Prostate gland (tissue), 2 donors: Measurements from ENCODE around the gene GPR148.

Experiments
- CTCF ChIP-seq, 4 experiments: fragments of 200-600 bp in 2 of 4; fragments of 450-650 bp in 2 of 4; sonication (generic) in 2 of 4; IDR thresholded peaks; 1 replicate in 3 of 4; 2 replicates in 1 of 4; pipeline ENCODE4 v1.5.1; 2016 to 2019; ENCODE audit warnings: antibody characterized with exemption in 4 of 4, mild to moderate bottlenecking in 2 of 4, moderate library complexity in 2 of 4
- POLR2A ChIP-seq: fragments of 450-650 bp; IDR thresholded peaks from one replicate; pipeline ENCODE4 v1.6.1; 2016; ENCODE audit warnings: antibody characterized with exemption, mild to moderate bottlenecking
- POLR2AphosphoS5 ChIP-seq: sonication (generic); formaldehyde crosslinking; IDR thresholded peaks from one replicate; pipeline ENCODE4 v1.6.1; 2017; ENCODE audit warnings: antibody characterized with exemption

DNA sequence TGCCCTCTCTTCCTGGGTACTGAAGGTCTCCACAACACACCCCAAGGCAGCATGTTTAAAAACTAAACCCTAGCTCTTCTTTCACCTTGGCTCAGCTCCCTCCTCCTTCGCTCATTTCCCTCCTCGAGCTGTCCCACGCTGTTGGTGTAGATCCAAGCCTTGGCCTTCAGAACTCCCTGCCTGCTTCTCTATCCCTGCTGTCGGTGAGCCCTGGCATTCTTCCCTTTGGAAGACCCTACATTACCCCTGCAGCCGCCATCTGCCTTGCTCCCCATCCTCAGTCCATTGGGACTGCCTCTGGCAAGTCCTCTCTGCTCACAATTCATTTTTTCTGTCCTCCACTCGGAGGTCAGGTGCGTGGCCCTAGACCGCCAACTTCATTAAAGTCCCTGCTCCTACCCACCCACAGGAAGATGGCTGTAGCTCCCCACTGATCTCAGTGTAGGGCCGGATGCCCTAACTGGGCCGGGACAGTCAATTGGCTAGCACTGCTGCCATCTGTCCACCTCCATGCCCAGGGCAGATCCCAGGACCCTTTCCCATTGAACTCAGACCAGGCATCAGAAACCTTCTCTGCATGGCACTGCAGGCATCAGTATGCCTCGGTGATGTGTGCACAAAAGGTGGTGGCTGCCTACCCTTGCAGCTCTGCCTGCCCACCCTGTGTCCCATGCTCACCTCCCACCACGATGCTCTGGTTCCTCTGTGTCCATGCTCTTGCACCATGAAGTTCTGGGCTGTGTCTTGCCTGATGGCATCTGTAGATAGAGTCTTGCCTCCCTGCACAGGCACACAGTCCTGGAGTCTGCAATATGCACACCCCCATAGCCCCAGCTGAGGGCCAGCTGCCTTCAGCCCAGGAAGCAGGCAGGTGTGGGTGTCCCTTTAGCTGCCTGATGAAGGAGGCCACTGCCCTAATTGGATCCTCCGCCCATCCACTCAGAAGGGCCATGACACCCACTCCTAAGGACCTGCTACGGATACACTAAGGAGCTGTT, 32.2 kb downstream of the GPR148 start:
- TF ChIP-seq CTCF (IDR thresholded peaks at IDR 0.05): no peak
- TF ChIP-seq POLR2AphosphoS5: no peak
- no peak for TF ChIP-seq POLR2A
